HG02623 (cell line): ENCODE data around the gene FGGY.

ENCODE experiments used
- ATAC-seq: cut with Tn5 transposase; IDR thresholded peaks from one replicate; pipeline ENCODE4 v1.9.1; 2021; ENCODE audit warnings: moderate library complexity; ENCODE audit not compliant: unreplicated experiment

FGGY gene

GRCh38 chr1:59383963-59384362 is 87.1 kb downstream of the FGGY start:
- no peak for ATAC-seq

GRCh38 chr1:59384443-59384842 is 87.5 kb downstream of the FGGY start:
- no peak for ATAC-seq

- ATAC-seq: no peak
Observed at GRCh38 chr1:59388191-59388590, 91.3 kb downstream of the FGGY start.

GRCh38 chr1:59389847-59390246 is 93.0 kb downstream of the FGGY start:
- no peak for ATAC-seq

GRCh38 chr1:59390307-59390706 is 93.4 kb downstream of the FGGY start:
- no peak for ATAC-seq

- ATAC-seq: no peak
Observed at GRCh38 chr1:59391212-59392179, 94.6 kb downstream of the FGGY start.

GRCh38 chr1:59393211-59394180 is 96.6 kb downstream of the FGGY start:
- no peak for ATAC-seq

GRCh38 chr1:59394706-59395425 is 98.0 kb downstream of the FGGY start:
- ATAC-seq: no peak

- ATAC-seq: no peak
Observed at GRCh38 chr1:59396387-59396786, 99.5 kb downstream of the FGGY start.

- no peak for ATAC-seq
Observed at GRCh38 chr1:59397139-59397858, 100.4 kb downstream of the FGGY start.

- no peak for ATAC-seq
Observed at GRCh38 chr1:59399642-59400041, 102.7 kb downstream of the FGGY start.

GRCh38 chr1:59401581-59401980 is 104.7 kb downstream of the FGGY start:
- no peak for ATAC-seq

GRCh38 chr1:59404796-59405195 is 107.9 kb downstream of the FGGY start:
- ATAC-seq: no peak

GRCh38 chr1:59406437-59407164 is 109.7 kb downstream of the FGGY start:
- no peak for ATAC-seq

GRCh38 chr1:59408608-59409240 is 111.8 kb downstream of the FGGY start:
- no peak for ATAC-seq

GRCh38 chr1:59409549-59409948 is 112.7 kb downstream of the FGGY start:
- ATAC-seq: no peak

GRCh38 chr1:59409986-59410385 is 113.1 kb downstream of the FGGY start:
- no peak for ATAC-seq

- ATAC-seq: no peak
Observed at GRCh38 chr1:59410457-59410856, 113.6 kb downstream of the FGGY start.

GRCh38 chr1:59411147-59411546 is 114.3 kb downstream of the FGGY start:
- no peak for ATAC-seq
